Stimulated activated CD4-positive, alpha-beta T cell treated with anti-CD3 and anti-CD28 coated beads, Interleukin-1b, Interleukin-23, amount 100 ng/mL, for 1 hour (primary cell): Measurements from ENCODE around the gene RNU5B-1.
"Not testable (repeated sequence)": the region's sequence is repeated elsewhere in the genome, so short reads cannot be mapped to it uniquely, and the experiment has no call there.

Experiments
- DNase-seq, 2 donors: peaks; one replicate each; pipeline ENCODE4 v3.0.0-alpha.2; 2020; ENCODE audit warnings: low read depth in 2 of 2

Gene RNU5B-1

GRCh38 chr15:65304381-65305149 is at the start of gene RNU5B-1:
RNU5B-1 (plus strand) TSS chr15:65304677.
- DNase-seq, result peak; percentile 49 to 60

GRCh38 chr15:65254758-65255157 is 49.7 kb upstream of the RNU5B-1 start:
- no peak for DNase-seq

DNA sequence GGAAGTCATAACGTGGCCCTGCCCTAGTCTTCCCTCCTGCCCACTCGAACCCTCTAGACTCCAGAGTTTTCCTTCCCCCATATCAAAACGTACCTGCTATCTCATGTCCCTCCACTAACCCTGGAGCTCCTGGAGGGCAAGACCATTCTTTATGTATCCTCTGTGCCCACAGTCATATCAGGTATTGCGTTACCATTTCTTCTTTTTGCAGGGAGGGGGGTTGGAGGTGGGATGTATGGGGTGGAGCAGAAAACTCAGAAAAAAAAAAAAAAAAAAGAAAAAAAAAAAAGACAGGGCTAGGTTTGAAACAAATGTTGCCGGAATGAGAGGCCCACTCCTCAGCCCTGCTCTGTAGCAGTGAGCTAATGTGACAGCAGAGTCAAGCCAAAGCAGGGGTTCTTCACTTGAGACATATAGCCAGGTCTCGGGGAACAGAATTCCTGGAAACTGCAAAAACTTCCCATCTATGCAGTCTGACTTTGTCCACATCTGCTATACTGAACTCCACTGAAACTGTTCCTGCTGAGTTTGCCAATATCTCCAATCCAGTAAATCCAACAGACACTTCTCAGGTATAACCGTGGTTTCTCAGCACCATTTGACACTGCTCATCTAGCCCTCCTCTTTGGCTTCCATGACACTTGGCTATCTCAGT is 48.9 kb upstream of the RNU5B-1 start:
- DNase-seq, result no peak

GRCh38 chr15:65258375-65259262 is 45.9 kb upstream of the RNU5B-1 start:
- no peak for DNase-seq

DNA sequence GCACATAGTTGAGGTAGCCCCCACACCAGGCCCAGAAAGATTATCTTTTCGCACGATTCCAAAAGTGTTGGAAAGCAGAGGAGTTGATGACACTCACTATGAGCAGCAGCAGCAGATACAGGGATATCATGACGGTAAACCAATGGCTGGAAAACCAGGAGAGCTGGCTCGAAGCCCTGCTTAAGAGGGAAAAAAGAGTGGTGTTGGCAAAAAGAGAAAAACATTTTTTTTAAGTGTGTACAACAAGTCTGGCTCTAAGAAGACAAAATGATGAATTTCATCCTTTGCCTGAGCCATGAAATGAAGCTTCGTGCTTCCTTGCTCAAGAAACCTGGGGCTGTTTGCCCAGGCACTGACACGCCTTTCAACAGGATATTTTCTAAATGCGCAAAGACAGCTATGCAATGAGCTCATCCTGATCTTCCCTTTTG is 45.1 kb upstream of the RNU5B-1 start:
- DNase-seq, result no peak

GRCh38 chr15:65260968-65261367 is 43.5 kb upstream of the RNU5B-1 start:
- DNase-seq, result no peak

DNA sequence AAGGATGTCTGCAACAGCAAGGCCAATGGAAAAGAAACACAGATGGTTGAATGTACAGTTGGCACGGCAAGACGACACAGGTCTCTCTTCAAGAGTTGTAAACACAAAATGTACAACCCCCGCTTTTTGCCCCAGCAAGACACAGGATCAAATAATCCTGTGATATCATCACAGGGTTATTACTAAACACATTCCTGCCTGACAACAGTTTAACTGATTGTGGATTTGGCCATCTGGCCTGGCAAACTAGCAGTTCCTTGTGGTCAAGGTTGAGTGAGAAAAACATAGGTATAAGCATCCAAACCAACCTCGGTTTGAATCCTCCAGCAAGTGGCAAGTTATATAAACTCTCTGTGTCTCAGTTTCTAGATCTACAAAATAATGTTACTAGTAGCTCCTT is 41.2 kb upstream of the RNU5B-1 start:
- no peak for DNase-seq

DNA sequence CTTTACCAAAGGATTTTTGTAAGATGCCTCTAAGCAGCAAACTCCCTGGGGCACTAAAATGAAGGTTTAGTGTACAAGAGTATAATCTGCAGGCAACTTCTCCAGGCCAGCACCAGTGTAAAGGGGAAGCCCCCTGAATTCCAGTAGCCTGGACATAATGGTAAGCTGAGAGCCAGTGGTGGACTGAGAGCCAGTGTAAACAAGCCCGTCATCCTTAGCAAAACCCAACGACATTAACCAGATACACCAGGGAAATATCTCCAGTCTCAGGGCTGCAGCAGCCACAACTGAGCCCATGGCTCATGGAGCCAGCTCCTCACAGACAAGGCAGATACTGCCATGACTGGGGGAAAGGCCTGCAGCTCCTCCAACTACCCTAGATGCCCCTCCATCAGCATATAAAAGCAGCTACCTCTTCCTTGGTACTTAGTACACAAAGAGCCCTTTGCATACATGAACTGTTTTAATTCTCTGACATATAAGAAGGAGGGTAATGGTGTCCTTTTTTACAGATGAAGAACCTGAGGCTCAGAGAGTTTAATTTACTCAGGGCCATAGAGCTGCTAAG is 39.5 kb upstream of the RNU5B-1 start:
- DNase-seq, result no peak

- DNase-seq, result no peak
These were observed 38.0 kb upstream of the RNU5B-1 start for GRCh38 chr15:65266469-65266868.

DNA sequence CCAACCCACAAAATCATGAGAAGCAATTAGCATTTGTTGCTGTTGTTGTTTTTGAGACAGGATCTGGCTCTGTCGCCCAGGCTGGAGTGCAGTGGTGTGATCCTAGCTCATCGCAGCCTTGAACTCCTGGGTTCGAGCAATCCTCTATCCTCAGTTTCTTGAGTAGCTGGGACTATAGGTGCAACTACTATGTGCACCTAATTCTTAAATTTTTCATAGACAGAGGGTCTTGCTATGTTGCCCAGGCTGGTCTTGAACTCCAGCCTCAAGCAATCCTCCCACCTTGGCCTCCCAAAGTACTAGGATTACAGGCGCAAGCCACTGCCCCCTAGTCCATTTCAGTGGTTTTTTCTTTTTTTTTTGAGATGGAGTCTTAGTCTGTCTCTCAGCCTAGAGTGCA is 36.1 kb upstream of the RNU5B-1 start:
- DNase-seq, result no peak

GRCh38 chr15:65270811-65271545 is 33.5 kb upstream of the RNU5B-1 start:
- not testable (repeated sequence) for DNase-seq

- no peak for DNase-seq
These were observed 29.3 kb upstream of the RNU5B-1 start for GRCh38 chr15:65275104-65275727.

DNA sequence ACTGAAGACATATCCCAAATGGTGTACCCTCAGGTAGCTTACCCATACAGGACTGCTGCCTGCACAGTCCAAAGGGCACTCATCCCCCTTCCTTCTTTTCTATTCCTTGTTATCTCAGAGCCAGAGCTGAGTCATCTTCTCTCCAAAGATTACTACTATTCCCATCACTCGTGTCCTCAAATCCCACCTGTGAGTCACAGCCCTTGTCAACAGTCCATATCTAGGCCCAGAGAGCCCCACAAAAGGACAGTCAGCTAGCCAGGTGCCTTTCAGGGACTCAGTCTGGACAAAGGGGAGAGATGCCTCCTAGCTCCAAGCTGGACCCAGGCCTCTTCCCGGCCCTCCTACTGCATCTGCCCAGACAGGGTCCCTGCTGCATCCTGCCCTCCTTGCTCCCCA is 28.8 kb upstream of the RNU5B-1 start:
- DNase-seq, result no peak

GRCh38 chr15:65277015-65277414 is 27.5 kb upstream of the RNU5B-1 start:
- no peak for DNase-seq

DNA sequence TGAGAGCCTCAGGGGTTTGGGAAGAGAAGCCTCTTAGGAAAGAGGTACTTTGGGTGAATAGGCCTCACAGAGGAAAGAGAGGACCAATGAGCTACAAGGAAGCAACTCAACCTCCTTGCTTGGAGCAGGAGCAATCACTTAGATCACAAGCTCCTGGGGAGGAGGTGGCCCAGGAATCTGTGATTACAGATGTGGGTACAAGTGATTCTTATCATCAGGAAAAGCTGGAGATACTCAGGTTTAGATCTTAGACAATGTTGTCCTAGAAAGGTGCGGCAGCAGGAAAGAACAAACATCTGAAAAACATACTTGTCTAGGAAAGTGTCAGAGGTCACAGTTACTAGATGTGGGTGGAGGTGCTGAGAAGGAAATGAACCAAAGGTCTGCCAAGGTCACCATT is 26.0 kb upstream of the RNU5B-1 start:
- DNase-seq, result no peak

DNA sequence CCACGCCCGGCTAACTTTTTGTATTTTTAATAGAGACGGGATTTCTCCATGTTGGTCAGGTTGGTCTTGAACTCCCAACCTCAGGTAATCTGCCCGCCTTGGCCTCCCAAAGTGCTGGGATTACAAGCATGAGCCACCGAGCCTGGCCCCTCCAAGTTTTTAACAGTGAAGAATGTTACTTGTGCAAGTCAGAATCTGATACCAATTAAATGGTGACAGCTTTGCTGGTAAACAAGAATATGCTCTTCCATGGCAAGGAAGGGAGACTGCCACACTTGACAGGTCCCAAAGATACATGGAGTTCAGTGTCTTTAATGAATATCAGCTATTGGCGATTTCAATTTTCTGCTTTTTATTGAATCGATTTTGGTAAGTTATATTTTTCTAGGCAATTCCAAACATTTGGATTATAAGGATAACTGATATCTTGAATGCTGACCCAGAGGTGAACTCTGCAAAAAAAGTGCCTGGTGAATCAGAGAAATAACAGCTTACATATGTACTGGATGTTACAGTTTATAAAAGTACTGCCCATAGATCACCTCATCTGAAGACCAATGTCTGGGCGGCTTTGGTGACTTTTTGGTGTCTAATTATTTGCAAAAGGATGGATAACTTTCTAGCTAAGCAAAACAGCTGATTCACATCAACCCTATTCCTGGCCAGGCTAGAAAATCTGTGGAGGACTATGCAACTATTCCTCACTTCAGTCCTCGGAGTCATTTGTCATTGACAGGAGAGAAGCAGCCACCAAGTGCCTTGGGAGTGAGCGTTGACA is 19.0 kb upstream of the RNU5B-1 start:
- DNase-seq, result no peak

- no peak for DNase-seq
These were observed 18.3 kb upstream of the RNU5B-1 start for GRCh38 chr15:65286069-65286703.

- peak; percentile 81 to 84 for DNase-seq
These were observed 17.6 kb upstream of the RNU5B-1 start, which contains the start of gene PARP16 for GRCh38 chr15:65286704-65287519. PARP16 (minus strand) TSS chr15:65286883; CDS start chr15:65286426, 457 bp downstream.

DNA sequence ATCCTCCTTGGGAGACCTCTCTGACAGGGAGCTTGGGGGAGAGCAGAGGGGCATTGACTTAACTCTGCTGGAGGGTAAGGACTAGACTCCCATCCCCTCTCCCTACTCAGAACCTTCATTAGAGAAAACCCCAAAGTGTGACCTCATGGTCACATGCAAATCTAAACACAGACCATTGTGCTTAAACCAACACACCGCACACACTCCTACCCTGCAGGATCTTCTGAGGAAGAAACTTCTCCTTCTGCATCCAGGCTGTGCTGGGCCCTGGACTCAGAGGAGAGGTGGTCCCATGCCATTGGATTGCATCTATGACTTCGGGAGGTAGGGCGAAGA is 17.0 kb upstream of the RNU5B-1 start:
- DNase-seq, result no peak
